ENCODE measurements around the gene NTNG1.

GRCh38 chr1:107198561-107198960 lies 57.7 kb downstream of the NTNG1 start:
- TF ChIP-seq, protein P1, sequence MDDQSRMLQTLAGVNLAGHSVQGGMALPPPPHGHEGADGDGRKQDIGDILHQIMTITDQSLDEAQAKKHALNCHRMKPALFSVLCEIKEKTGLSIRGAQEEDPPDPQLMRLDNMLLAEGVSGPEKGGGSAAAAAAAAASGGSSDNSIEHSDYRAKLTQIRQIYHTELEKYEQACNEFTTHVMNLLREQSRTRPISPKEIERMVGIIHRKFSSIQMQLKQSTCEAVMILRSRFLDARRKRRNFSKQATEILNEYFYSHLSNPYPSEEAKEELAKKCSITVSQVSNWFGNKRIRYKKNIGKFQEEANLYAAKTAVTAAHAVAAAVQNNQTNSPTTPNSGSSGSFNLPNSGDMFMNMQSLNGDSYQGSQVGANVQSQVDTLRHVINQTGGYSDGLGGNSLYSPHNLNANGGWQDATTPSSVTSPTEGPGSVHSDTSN (CRISPR knock-in tag; IDR thresholded peaks at IDR 0.05; ENCODE audit: borderline replicate concordance) = no peak
- no peak for TF ChIP-seq NFYB (CRISPR knock-in tag; IDR thresholded peaks at IDR 0.05)
- no peak for TF ChIP-seq TBX3 (IDR thresholded peaks at IDR 0.05; ENCODE audit: borderline replicate concordance)
- no peak for TF ChIP-seq ZNF570 (CRISPR knock-in tag; IDR thresholded peaks at IDR 0.05; ENCODE audit: borderline replicate concordance)
